Measurements from ENCODE around the gene CES2.
A peak's percentile ranks its signal among the peaks of the same experiment; 100 is the strongest.
"Not testable (repeated sequence)": the region's sequence is repeated elsewhere in the genome, so short reads cannot be mapped to it uniquely, and the experiment has no call there.

The CES2 gene

GRCh38 chr16:66958857-66959703, 23.8 kb downstream of the CES2 start:
- no peak for DNase-seq

GRCh38 chr16:66959704-66960161, 24.4 kb downstream of the CES2 start:
- DNase-seq: no peak

GRCh38 chr16:66960270-66960669, 25.0 kb downstream of the CES2 start:
- no peak for DNase-seq

GRCh38 chr16:66961065-66961744, 25.9 kb downstream of the CES2 start, which contains the start of gene CES3:
Gene CES3, plus strand, starts transcription at chr16:66961266. Its CDS starts 42 bp downstream, at chr16:66961308.
- peak; percentile 93 for DNase-seq

DNA sequence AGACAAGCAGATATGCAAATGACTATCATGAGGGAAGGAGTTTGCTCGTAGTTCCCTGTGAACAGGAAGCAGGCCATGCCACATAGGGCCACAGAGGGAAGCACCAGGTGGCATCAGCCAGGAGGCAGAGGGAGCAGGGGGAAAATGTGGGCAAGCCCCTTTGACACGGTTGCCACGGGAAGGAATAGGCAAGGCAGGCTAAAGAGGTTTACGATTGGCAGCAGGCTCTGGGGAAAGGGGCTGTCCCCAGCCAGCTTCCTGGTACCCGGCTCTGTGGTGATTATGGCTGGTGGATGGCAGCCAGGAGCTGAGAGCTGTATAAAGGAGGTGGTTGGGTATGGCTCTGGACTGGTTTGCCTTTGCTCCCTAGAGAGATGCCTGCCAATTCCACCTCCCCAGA, 26.6 kb downstream of the CES2 start:
- DNase-seq: no peak

DNA sequence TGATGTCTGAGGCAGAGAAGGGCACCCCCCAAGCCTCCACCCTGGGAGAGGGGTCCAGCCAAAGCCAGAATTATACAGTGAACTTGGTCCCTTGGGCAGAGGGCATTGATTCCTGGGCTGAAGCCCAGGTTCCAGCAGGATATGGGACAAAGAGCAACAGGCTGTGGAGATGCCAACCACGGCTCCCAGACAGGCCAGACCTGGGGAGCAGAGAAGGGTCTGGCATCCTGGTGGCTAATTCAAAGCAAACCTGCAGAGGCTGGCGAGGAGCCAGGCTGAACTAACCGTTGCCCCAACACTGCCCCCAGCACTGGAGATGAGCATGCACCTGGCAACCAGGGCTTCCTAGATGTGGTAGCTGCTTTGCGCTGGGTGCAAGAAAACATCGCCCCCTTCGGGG, 28.7 kb downstream of the CES2 start:
- no peak for DNase-seq

GRCh38 chr16:66968847-66969246, 33.5 kb downstream of the CES2 start:
- DNase-seq: no peak

DNA sequence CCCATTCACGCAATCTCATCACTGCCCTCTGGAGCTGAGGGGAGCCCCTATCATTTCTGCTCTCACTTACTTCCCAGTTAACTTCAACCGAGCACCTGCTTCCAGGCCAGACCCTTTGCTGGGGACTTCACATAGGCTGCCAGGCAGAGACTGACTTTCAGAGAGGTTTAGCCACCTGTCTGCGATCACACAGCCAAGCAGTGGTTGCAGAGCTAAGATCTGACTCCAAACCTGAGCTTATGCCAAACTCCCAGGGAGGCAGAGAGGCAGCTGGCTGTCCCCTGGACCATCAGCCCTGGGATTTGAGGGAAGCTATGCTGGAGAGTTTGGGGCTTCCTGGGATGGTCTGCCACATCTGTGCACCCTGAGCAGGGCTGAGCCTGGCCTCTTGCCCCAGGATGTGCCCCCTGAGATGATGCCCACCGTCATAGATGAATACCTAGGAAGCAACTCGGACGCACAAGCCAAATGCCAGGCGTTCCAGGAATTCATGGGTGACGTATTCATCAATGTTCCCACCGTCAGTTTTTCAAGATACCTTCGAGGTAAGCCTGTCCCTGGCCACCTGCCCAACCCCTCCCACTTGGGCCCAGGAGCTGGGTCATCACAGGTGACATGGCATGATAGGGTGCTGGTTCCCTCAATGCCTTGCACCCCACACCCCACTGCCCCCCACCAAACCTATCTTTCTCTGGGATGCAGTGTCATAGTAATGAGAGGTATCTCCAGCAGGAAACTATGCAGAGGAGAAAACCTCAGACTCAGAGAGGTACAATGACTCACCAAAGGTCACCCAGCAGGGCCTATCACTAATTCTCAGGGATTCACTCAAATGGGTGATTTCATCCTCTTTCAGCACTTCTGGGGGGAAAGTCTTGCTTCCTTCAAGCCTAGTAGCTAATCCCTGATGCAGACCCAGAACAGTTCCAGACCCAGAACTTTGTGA, 35.7 kb downstream of the CES2 start:
- DNase-seq: no peak

GRCh38 chr16:66972983-66973382, 37.7 kb downstream of the CES2 start:
- no peak for DNase-seq

DNA sequence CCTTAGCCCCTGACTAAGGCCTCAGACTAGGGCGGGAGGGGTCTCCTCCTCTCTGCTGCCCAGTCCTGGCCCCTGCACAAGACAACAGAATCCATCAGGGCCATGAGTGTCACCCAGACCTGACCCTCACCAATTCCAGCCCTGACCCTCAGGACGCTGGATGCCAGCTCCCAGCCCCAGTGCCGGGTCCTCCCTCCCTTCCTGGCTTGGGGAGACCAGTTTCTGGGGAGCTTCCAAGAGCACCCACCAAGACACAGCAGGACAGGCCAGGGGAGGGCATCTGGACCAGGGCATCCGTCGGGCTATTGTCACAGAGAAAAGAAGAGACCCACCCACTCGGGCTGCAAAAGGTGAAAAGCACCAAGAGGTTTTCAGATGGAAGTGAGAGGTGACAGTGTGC, 38.4 kb downstream of the CES2 start:
- no peak for DNase-seq

- not testable (repeated sequence) for DNase-seq
Measured at GRCh38 chr16:66974156-66974931, 39.0 kb downstream of the CES2 start.

DNA sequence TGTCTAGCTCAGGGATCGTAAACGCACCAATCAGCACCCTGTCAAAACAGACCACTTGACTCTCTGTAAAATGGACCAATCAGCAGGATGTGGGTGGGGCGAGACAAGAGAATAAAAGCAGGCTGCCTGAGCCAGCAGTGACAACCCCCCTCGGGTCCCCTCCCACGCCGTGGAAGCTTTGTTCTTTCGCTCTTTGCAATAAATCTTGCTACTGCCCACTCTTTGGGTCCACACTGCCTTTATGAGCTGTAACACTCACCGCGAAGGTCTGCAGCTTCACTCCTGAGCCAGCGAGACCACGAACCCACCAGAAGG, 39.6 kb downstream of the CES2 start:
- not testable (repeated sequence) for DNase-seq

DNA sequence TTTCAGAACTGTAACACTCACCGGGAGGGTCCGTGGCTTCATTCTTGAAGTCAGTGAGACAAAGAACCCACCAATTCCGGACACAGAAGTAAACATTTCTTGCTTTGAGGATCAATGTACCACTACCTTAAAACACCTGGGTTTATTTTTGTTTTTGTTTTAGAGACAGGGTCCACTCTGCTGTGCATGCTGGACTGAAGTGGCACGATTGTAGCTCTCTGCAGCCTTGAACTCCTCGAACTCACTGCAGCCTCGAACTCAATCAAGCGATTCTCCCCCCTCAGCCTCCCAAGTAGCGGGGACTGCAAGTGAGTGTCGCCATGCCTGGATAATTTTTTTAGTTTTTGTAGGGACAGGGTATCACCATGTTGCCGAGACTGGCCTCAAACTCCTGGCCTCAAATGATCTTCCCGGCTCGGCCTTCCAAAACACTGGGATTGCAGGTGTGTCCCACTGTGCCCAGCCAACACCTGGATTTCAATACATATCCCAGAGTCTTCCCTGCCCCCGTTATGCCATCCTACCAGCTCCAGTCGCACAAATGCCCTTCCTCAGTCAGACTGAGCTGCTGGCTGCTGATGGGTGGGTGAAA, 40.1 kb downstream of the CES2 start:
- no peak for DNase-seq

- DNase-seq: no peak
Measured at GRCh38 chr16:66976746-66977145, 41.4 kb downstream of the CES2 start.

GRCh38 chr16:66977341-66978113, 42.2 kb downstream of the CES2 start:
- peak; percentile 90 for DNase-seq

DNA sequence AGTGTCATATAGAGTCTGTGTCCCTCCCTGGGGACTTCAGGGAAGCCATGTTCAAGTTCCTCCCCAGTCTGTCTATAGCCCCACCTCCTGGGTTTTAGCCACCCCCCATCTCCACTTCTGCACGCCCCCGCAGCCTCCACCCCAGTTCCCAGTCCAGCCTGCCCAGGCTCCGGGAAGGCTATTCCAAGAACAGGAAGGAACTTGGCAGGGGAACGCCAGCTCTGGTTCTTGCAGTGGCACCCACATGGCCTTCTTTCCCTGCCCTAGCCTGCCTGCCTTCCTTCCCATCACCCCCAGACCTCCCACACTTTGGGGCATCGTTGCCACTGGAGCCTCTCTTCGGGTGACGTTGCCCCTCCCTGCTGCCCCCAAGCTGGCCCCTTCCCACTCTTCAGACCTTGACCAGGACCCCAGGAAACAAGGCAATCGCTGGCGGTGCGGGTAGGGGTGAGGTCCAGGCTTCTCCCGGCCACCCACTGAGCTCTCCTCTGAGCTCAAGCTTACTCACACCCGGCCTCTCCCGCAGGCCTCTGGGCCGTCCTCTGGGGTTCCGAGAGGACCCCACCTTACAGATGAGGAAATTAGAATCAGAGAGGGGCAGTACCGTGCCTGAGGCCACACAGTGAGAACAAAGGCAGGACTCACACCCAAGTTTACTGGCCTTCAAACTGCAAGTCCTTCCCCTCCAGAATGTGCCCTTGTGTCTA, 43.8 kb downstream of the CES2 start:
- DNase-seq: no peak

GRCh38 chr16:66983033-66983432, 47.7 kb downstream of the CES2 start:
- DNase-seq: no peak

- DNase-seq: no peak
Measured at GRCh38 chr16:66984892-66985311, 49.6 kb downstream of the CES2 start.

GRCh38 chr16:66986559-66986958, 51.2 kb downstream of the CES2 start:
- DNase-seq: no peak

DNA sequence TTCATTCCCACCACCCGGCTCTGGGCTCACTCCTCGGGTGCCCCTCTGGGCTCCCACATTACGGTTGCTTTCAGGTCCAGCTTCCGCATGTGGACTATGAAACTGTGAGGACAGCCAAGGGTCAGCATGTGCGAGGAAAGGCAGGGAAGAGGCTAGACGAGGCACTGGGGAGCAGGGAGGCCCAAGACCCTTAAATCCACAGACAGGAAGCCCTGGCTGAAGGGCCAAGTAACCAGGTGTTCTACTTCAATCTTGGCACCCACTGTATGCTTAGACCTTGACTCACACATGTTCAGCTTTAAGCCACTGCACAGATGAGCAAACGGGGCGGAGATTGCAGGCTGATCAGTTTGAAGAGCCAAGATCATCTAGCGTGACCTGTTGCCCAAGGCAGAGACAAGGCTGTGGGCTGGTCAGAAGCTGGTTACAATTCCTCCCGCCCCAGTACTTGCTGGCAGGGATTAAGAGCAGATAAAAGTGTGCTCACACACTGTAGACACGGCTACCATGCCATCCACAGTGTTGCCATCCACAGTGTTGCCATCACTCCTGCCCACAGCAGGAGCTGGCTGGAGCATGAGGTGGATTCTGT, 53.0 kb downstream of the CES2 start, which contains the start of gene CES4A:
Gene CES4A (plus strand): TSS at position 393 of the 592 bp plus-strand sequence. CDS start 184 bp downstream, at position 577.
- DNase-seq: no peak
